GM18507 (cell line): Measurements from ENCODE around the gene CEP70.
"Not testable (repeated sequence)": the region's sequence is repeated elsewhere in the genome, so short reads cannot be mapped to it uniquely, and the experiment has no call there.

ENCODE experiments used
- DNase-seq: peaks from one replicate; pipeline ENCODE4 v3.0.0; 2011; ENCODE audit warnings: low read depth; ENCODE audit not compliant: insufficient read length; ENCODE audit errors: extremely low spot score
- FAIRE-seq: peaks from 2 replicates; lab custom pipeline; 2011; peaks lifted over from hg19 to GRCh38; lab: Jason Lieb, UNC

CEP70 gene

GRCh38 chr3:138539352-138539751 lies 54.7 kb downstream of the CEP70 start:
- FAIRE-seq (no peak), DNase-seq (no peak)

- FAIRE-seq, DNase-seq: not testable (repeated sequence)
These were observed 72.6 kb downstream of the CEP70 start for GRCh38 chr3:138521445-138521844.

DNA sequence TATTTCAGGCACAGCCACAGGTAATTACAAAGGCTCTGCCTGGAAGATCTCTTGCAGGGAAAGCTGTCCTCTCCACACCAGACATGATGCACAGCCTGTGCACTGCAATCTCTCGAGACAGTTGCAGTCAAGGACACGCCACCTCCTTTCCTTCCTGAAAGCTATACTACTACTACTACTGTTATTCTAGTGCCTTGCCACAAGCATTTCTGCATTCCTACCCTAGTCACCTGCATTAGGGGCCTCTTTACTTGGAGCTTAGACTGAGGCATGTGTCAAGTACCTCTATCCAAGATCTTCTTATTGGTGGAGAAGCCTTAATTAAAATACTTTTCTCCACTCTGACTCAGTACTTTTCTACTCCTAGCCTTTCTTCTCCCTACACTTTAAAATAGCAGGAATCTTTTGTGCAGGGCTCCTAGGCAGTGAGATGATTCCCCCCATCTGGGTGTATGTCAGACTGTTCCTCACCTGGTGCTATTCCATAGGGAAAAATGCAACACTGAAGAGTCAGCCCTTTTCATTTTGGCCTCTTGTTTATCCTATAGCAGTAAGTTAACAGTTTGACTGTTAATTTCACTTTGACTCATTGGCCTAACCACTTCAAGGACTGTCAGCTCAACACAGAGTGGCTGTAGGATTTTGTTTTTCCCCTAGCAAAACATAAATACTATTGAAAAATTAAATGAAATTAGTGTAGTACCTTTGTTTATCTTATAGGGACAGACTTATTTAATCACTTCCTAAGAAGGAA lies 80.8 kb downstream of the CEP70 start:
- FAIRE-seq (peak; percentile 38), DNase-seq (no peak)

- FAIRE-seq (no peak), DNase-seq (no peak)
These were observed 82.1 kb downstream of the CEP70 start for GRCh38 chr3:138511945-138512344.

GRCh38 chr3:138509586-138509985 lies 84.5 kb downstream of the CEP70 start:
- no peak for FAIRE-seq
- DNase-seq: no peak

DNA sequence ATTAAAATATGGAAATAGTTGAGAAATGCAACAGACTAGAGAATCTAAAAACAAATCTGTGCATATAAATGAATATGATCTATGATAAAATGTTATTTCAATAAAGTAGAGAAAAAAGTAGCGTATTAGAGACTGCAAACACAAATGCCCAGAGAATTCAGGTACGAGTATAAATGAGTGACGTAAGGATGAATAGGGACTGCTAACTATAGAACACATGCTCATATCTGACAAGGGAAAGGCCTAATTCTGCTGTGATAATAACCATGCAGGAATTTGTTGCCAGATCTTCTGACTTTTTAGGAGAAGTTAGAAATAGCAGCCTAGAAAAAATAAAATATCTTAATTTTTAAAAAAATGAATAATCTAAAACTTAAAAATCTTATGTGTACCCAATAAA lies 86.5 kb downstream of the CEP70 start:
- FAIRE-seq: no peak
- DNase-seq: no peak

DNA sequence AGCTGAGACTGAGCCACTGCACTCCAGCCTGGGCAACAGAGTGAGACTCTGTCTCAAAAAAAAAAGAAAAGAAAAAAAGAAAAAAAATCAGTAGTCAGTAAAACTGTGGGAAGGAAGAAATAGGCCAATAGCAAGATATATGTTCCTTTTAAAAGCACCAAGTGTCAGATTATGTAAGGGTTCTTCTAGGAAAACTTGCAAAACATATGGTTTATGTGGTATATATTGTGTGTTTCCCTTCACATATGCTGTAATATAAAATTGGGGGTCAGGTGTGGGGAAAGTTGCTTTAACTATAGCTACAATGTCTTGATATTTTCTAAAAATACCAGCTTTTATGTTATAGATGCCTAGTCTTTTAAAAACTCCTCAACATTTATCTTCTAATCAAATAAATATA lies 95.1 kb downstream of the CEP70 start:
- no peak for DNase-seq
- no peak for FAIRE-seq

GRCh38 chr3:138497851-138498250 lies 96.2 kb downstream of the CEP70 start:
- peak; percentile 21 for FAIRE-seq
- no peak for DNase-seq

- DNase-seq (no peak), FAIRE-seq (no peak)
These were observed 97.0 kb downstream of the CEP70 start for GRCh38 chr3:138497021-138497420.

GRCh38 chr3:138496436-138496835 lies 97.6 kb downstream of the CEP70 start:
- FAIRE-seq (no peak), DNase-seq (no peak)

DNA sequence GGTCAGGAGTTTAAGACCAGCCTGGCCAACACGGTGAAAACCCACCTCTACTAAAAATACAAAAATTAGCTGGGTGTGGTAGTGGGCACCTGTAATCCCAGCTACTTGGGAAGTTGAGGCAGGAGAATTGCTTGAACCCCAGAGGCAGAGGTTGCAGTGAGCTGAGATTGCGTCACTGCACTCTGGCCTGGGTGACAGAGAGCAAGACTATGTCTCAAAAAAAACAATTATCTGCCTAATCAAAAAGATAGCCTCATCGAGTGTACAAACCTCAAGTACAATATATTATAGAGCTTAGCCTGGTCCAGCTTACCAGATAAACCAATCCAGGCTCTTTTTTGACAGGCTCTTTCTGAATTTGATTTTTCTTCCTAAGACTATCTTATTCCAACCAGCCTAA lies 98.4 kb downstream of the CEP70 start:
- DNase-seq, FAIRE-seq: not testable (repeated sequence)

DNA sequence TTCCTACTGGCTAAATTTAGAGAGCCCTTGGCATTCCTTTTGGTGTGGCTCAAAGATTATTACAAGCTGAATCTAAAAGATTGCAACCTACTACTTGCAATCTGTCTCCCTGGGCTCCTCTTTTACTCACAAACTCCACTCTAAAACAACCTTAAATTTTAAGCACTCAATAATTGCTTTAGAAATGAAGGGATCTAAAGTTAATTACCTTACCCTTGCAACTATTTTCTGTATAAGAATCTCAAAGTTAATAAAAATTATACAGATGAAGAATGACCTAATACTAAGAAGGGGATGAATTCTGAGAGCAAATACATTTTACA lies 99.5 kb downstream of the CEP70 start:
- FAIRE-seq: no peak
- no peak for DNase-seq

- FAIRE-seq (no peak), DNase-seq (no peak)
These were observed 100.1 kb downstream of the CEP70 start for GRCh38 chr3:138493804-138494606.

DNA sequence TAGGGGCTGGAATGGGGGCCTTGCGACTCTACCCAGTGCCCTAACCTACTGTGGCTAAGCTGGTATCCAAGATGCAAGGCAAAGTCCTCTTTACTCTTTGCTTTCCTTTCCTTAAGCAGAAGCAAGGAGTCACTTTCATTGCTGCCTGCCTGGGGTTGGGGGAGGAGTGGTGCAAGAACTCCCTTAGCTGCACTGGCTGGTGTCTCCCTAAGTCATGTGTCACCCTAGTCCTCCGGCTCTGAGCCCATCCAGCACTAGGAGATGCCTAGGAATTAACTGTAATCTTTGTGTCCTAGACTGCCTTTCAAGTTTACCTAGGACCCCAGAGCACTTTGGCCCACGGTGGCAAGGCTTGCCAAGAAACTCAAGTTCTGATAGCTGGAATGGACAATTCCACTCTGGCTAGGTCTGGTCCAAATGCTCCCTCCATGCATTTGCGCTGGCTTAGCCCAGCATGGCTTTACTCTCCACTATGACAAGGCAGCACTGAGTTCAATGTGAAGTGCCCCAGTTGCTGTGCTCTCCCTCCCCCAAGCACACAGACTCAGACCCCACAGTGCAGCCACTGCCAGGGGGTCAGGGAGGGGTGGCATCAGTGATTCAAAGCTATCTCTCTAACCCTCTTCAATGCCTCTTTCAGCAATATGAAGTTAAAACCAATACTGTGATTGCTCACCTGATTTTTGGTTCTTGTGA lies 100.9 kb downstream of the CEP70 start:
- no peak for FAIRE-seq
- DNase-seq: no peak

DNA sequence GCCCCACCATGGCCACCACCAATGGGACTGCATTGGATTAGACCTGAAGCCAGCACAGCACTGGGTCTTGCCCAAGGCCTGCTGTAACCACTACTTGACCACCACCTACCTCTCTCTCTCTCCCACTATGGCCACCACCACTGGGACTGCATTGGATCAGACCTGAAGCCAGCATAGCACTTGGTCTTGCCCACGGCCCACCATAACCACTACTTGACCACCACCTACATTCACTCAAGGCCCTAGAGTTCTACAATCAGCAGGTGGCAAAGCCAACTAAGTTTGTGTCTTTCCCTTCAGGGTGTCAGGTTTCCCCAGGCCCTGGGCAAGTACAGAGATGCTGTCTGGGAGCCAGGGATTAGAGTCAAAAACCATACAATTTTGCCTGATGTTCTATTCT lies 102.1 kb downstream of the CEP70 start:
- DNase-seq: no peak
- FAIRE-seq: no peak

- FAIRE-seq, DNase-seq: not testable (repeated sequence)
These were observed 107.5 kb downstream of the CEP70 start for GRCh38 chr3:138486580-138486979.

- not testable (repeated sequence) for DNase-seq, FAIRE-seq
These were observed 109.4 kb downstream of the CEP70 start for GRCh38 chr3:138484672-138485071.

GRCh38 chr3:138479438-138479863 lies 114.6 kb downstream of the CEP70 start:
- FAIRE-seq: peak; percentile 88
- peak; percentile 32 for DNase-seq

- FAIRE-seq (no peak), DNase-seq (no peak)
These were observed 116.3 kb downstream of the CEP70 start for GRCh38 chr3:138477801-138478200.

DNA sequence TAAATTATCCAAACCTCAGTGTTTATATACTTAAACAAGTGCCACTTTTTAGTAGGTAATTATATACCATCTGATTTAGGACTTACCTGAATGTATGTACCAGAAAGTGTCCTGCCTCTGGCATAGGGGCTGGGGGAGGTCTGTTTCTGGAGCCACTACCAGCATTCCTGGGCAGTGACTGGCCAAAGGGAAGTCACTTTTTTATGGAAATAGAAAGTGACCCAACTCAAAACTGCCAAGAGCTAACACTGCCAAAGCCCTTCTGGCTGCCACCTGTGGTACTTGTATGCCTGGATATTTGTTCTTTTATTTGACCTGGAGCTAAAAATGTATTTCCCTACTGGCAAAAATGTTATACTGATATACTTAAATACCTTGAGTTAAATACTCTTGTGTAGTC lies 116.9 kb downstream of the CEP70 start:
- DNase-seq (no peak), FAIRE-seq (no peak)
